Stimulated activated CD8-positive, alpha-beta memory T cell treated with anti-CD3 and anti-CD28 coated beads, Interleukin-7, amount 100 ng/mL, for 48 hours (primary cell): ENCODE results near the gene GRK5.

Source experiments
- DNase-seq, 2 donors: peaks; one replicate each; pipeline ENCODE4 v3.0.0-alpha.2; 2020; ENCODE audit warnings: low read depth in 1 of 2; ENCODE audit errors: extremely low read depth in 1 of 2

Gene GRK5

GRCh38 chr10:119197921-119198320, 9.4 kb upstream of the GRK5 start:
- no peak for DNase-seq

GRCh38 chr10:119198438-119198837, 8.9 kb upstream of the GRK5 start:
- DNase-seq: no peak

- no peak for DNase-seq
Measured at GRCh38 chr10:119199231-119199992, 8.0 kb upstream of the GRK5 start.

- DNase-seq: no peak
Measured at GRCh38 chr10:119201233-119201632, 6.1 kb upstream of the GRK5 start.

- DNase-seq: no peak
Measured at GRCh38 chr10:119203006-119203405, 4.4 kb upstream of the GRK5 start.

- no peak for DNase-seq
Measured at GRCh38 chr10:119205894-119206602, 1.3 kb upstream of the GRK5 start.

GRCh38 chr10:119206603-119207365, 587 bp upstream of the GRK5 start:
- DNase-seq: peak; percentile 50 to 59

GRCh38 chr10:119207713-119208552, 562 bp downstream of the GRK5 start:
- no peak for DNase-seq

GRCh38 chr10:119208553-119208940, 1.2 kb downstream of the GRK5 start:
- no peak for DNase-seq

- DNase-seq: peak in 1 of 2 donors; percentile 66
Measured at GRCh38 chr10:119209035-119209735, 1.8 kb downstream of the GRK5 start.

GRCh38 chr10:119209736-119210355, 2.5 kb downstream of the GRK5 start:
- DNase-seq: no peak

GRCh38 chr10:119210633-119211032, 3.3 kb downstream of the GRK5 start:
- DNase-seq: no peak

- DNase-seq: no peak
Measured at GRCh38 chr10:119211176-119211575, 3.8 kb downstream of the GRK5 start.

GRCh38 chr10:119211625-119212441, 4.5 kb downstream of the GRK5 start:
- no peak for DNase-seq

GRCh38 chr10:119215371-119215770, 8.0 kb downstream of the GRK5 start:
- no peak for DNase-seq

- no peak for DNase-seq
Measured at GRCh38 chr10:119216127-119216526, 8.8 kb downstream of the GRK5 start.

- DNase-seq: no peak
Measured at GRCh38 chr10:119217401-119217800, 10.0 kb downstream of the GRK5 start.

GRCh38 chr10:119217991-119218490, 10.7 kb downstream of the GRK5 start:
- DNase-seq: no peak

- no peak for DNase-seq
Measured at GRCh38 chr10:119219871-119220270, 12.5 kb downstream of the GRK5 start.
